Activated CD4-positive, CD25-positive, alpha-beta regulatory T cell (primary cell): ENCODE data around the gene OR1M1.

ENCODE experiments used
- DNase-seq, 4 experiments: peaks; one replicate each; lab custom pipeline; 2025; lab: John Stamatoyannopoulos, UW

Gene OR1M1

DNA sequence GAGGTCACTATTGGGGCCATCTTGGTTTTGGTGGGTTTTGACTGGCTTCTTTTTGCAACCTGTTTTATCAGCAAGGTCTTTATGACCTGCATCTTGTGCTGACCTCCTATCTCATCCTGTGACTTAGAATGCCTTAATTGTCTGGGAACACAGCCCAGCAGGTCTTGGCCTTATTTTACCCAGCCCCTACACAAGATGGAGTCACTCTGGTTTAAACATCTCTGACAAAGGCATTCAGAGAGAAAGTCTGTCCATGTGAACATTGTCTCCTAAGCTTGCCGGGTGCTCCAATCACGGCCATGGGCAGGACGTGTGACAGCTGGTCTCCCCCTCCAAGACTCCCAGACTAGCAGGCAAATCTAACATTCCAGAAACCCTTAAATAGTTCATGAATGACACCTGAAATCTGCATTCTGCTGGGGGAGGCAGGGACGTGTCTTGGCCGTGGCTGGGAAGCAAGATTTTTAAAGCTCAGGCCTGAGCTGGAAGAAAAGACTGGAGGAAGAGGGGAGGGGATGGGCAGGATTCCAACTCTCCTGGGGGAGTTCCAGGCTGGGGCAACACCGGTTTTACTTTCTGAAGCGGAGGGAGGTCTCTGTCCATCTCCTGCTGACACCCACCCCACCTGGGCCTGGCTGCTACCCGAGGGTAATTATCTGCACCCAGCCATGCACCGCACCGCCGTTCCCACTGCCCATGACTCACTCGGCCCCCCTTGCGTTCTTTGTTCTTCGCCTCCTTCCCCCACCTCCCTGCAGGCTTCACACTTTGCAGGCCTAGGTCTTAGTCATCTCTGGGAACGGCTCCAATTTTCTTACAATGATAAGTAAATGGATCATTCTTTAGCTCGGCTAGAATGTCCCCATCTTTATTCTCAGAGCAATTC is 11.6 kb upstream of the OR1M1 start:
- no peak for DNase-seq

DNA sequence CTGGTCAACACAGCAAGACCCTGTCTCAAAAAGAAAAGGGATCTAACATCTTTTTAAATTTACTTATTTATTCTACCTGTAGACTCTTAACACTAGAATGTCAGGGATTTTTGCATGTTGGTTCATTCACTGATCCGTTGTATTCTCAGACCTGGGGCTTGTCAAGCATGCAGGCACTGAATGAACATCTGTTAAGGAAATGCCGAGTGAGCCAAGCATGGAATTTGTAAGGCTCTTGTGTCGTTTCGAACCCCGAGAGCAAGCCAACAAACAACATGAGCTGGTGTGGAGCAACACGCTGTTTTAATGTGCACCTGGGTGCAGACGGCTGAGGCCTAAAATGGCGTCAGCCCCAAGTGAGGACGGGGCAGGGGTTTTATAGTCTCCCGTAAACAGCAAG is 10.0 kb upstream of the OR1M1 start:
- DNase-seq = no peak

DNA sequence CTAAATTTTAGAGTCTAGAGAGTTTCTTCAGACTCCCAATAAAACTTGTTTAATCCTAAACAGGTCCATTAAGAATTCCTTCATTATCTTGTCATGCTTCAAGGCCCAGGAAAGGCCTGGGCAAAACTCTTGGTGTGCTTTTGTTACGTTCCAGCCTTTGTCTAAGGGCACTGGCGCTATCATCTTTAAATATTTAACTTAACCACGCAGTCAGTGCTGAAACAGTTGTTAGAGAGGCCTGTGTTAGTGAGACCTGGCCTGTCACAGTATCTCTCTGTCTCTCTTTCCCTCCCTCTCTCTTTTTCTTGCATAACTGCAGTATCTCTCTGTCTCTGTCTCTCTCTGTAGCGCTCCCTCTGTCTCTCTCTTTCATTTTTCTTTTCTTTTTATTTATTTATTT is 8.2 kb upstream of the OR1M1 start:
- DNase-seq = no peak

DNA sequence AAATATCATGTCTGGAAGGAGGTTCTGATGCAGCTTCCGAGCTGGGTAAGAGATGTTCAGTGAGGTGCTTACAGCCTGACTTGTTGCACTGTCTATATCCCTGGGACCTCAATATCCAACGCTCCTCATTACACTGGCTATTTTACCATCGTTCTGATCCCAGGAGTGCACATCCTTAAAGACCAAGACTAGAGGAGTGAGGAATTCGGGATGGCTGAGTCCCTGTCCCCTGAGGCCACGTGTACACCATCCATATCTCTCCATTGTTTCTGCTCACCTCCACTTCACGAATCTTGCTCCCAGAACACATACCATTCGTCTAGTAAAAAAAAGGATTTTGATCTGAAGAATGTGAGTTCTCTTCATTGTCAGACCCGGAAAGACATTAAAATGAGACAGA is 20.5 kb downstream of the OR1M1 start, which contains the start of gene OR7G2:
Gene OR7G2, minus strand, starts transcription at position 101 of the 400 bp plus-strand sequence. CDS start 4,232 bp downstream, outside the sequence.
- DNase-seq = no peak

DNA sequence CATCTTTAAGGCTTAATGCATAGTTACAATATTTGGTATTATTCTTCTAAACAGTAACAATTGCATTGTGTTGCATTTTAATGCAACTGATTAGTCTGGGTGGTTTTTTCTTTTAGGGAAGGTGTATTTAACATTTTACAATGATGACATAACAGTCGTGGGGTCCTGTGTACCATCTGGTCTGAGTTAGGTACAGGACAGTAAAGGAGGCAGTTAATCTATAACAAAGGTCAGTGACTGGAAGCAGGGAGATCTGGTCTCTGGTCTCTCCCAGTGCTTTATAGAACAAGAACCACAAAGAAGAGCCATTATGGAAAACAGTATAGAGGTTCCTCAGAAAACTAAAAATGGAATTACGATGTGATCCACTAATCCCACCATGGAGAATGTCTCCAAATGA is 23.1 kb downstream of the OR1M1 start:
- no peak for DNase-seq

DNA sequence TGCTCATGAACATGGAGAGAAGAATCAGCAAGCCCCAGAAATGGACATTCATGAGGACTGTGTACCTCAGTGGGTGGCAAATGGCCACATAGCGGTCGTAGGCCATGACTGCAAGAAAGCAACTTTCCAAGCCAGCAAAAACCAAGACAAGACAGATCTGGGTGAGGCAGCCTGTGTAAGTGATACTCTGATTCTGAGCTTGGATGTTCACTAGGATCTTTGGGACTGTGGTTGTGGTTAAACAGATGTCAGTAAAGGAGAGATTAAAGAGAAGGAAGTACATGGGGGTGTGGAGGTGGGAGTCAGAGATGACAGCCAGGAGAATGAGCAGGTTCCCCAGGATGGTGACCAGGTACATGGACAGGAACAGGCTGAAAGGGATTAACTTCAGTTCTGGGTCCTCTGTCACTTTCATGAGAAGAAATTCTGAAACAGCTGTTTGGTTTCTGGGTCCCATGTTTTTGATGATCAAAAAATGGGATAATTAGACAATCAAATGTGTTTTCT is 28.5 kb downstream of the OR1M1 start, which contains the start of gene OR7G1:
Gene OR7G1, minus strand, starts transcription at position 457 of the 507 bp plus-strand sequence. Its CDS starts 0 bp downstream, at position 457.
- DNase-seq = no peak

DNA sequence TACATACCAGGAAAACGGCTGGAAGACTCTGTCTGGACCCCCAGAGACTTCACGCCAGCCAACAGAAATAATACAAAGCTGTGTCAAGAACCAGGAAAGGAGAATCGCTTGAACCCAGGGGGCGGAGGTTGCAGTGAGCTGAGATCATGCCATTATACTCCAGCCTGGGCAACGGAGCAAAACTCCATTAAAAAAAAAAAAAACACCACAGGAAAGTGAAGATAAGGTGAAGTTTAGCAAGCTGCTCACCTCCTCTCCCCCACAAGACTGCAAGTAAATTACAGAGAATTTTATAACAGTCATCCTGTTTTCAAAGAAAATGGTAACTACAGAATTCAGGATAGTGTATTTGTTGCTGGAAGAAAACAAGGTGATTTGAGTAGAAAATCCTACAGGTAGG is 29.7 kb downstream of the OR1M1 start:
- DNase-seq = no peak

DNA sequence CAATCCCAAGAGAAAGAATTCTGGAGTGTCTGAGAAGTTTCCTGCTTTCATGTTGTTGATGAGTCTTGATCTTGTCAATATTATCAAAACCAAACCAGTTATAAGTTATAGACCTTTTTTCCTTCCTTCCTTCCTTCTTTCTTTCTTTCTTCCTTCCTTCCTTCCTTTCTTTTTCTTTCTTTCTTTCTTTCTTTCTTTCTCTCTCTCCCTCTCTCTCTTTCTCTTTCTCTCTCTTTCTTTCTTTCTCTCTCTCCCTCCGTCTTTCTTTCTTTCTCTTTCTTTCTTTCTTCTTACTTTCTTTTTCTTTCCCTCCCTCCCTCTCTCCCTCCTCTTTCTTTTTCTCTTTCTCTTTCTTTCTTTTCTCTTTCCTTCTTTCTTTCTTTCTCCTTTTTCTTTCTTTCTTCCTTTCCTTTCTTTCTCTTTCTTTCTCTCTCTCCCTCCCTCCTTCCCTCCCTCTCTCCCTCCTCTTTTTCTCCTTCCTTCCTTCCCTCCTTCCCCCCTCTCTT is 40.1 kb downstream of the OR1M1 start, which contains the start of gene OR7G3:
Gene OR7G3, minus strand, starts transcription at position 51 of the 506 bp plus-strand sequence. Its CDS starts 0 bp downstream, at position 51.
- DNase-seq = no peak

DNA sequence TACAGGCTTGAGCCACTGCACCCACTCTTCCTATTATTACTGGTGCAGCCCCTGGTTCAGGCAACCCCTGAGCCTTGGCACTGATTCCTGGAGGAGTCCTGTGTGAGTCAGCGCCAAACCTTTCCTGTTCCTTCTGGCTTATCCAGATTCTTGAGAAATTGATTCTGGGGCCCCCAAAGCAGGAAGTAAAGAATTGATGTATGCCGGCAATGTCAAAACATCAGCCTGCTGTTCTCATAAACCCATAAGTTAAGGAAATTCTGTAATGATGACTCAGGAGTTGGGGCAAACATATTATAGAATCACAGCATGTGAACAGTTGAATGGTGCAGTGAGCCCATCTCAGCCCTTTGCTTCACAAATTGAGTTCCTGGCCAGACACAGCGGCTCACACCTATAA is 41.3 kb downstream of the OR1M1 start:
- no peak for DNase-seq

DNA sequence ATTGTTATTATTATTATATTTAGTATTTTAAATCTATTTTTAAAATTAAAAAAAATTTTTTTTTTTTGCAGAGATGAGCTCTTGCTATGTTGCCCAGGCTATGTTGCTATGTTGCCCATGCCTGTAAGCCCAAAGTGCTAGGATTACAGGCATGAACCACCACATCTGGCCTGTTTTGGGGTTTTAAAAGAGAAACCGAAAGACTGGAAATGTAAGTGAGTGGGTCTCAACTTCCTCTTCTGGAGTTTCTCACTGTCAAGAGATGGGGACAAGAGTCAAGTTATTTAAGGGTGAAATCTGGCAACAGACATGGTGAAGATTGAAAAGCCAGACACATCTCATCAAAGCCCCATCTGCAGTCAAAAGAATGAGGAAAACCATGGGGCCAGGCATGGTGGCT is 44.1 kb downstream of the OR1M1 start:
- no peak for DNase-seq

DNA sequence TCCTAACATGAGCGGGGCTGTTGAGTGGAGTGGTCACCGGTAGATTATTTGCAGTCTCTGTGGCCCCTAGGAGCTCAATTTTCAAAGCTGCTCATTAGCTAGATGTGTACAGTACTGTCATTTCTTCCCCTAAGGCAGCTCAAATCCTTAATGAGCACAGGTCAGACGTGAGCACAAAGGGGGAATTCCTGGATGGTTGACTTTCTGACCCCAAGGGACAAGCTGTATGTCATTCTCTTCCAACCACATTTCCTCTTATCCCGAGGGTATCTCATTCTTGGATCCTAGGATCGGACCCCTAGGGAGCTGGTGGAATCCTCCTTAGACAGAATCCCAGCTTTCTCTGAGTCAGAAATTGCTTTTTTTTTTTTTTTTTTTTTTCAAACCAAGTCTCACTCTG is 45.6 kb downstream of the OR1M1 start:
- no peak for DNase-seq

DNA sequence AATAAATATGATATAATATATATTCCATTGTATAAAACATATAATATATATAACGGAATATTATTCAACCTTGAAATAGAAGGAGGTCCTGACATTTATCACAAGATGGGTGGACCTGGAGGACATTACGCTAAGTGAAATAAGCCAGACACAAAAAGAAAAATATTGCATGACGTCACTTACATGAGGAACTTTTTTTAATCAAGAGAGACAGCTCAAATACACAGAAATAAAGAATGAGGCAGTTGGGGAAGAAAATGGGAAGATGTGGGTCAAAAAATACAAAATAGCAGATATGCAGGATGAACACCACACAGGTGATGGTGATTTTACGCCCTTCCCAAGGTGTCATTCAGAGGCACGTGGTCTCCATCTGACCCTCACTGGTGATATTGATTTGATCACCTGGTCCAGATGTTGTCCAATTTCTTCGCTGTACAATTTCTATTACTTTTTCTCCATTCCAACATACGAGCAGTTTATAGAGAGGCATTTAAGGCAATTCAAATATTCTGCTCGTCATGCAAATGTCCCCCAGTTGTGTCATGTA is 52.8 kb downstream of the OR1M1 start:
- no peak for DNase-seq

DNA sequence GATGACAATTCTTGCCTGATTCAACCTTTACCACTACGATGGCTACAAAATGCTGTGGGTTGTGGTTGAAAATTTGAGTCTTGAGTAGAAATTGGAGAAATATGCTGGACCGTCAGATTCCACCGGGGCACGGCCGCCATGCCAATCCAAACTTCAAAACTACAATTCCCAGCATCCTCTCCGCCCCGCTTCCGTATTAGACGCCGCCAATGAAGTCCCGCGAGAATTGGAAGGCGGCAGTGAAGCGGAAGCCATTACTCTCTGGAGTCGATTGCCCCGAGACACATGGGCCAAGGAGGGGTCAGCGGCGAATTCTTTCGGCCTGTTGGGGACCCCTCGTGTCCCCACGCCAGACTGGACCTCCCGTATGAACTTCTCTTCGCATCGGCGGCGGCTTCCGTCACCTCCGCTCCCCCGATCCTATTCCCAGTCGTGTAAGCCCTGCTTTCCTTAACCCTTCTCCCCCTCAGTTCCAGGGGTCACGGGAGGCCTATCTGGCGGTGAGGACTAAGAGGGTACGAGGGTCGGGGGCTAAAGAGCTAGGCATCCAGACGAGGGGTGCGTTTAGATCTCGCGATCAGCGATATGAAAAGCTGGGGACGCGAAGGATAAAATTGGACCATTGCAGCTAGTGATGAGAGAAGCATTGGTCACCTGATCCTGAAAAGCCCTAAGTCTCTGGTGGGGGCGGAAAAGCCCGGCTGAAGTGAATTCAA is 53.5 kb downstream of the OR1M1 start, which contains the start of gene ZNF317:
Gene ZNF317, plus strand, starts transcription at position 239 of the 716 bp plus-strand sequence. CDS start 15,620 bp downstream, outside the sequence.
- peak; percentile 77 to 78 (median 78) for DNase-seq

DNA sequence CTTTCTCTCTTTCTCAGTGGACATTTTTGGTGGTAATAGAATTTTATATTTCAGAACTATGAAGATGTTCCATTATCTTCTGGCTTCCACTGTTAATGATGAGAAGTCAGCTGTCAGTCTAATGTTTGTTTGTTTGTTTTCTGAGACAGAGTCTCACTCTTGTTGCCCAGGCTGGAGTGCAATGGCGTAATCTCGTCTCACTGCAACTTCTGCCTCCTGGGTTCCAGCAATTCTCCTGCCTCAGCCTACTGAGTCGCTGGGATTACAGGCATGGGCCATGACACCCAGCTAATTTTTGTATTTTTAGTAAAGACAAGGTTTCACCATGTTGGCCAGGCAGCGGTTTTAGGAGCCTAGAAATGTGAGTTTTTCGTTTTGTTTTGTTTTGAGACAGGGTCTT is 58.1 kb downstream of the OR1M1 start:
- DNase-seq = no peak
